T-helper 1 cell (primary cell): ENCODE data around the gene MYH7.

Experiments used
- DNase-seq, 5 donors: peaks; one replicate each; pipeline ENCODE4 v3.0.0-alpha.2; 2012 to 2020

MYH7 gene

DNA sequence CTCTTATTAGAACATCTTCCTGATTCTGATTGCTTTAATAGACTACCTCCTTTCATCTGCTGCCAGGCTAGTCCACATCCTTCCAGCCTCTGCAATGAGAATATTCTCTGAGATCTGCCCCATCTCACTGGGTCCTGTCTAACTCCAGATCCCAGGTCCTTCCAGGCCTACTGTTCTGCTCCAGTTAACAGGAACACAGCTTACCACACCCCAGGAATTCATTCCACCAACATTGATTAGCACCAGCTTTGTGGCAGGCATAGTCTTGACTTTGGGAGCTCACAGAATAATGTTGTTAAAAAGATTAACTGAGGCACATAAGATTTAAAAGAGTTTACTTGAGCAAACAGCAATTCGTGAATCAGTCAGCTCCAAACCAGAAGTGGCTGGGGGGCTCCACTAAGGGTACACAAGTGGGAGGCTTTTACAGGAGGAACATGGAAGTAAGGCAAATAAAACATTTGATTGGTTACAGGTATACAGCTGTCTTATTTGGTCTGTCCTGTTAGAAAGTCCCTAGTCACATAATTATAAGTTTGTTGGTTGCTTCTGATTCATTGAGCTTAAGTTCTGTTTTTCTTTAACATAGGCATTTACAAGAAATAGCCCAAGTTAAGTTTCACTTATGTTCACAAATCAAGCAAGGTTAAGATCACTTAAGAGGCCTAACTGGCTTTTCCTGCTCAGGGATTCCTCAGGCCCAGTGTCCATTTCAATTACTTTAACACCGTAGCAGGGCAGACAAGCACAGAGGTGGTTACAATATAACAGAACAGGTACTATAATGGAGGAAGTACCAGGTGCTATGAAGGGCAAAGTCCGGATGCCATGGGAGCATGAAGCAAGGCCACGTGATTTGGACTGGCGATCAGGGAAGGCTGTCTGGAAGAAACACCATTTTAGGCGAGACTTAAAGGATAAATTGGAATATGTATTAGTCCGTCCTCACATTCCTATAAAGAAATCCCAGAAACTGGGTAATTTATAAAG is 12.2 kb upstream of the MYH7 start:
- no peak for DNase-seq

DNA sequence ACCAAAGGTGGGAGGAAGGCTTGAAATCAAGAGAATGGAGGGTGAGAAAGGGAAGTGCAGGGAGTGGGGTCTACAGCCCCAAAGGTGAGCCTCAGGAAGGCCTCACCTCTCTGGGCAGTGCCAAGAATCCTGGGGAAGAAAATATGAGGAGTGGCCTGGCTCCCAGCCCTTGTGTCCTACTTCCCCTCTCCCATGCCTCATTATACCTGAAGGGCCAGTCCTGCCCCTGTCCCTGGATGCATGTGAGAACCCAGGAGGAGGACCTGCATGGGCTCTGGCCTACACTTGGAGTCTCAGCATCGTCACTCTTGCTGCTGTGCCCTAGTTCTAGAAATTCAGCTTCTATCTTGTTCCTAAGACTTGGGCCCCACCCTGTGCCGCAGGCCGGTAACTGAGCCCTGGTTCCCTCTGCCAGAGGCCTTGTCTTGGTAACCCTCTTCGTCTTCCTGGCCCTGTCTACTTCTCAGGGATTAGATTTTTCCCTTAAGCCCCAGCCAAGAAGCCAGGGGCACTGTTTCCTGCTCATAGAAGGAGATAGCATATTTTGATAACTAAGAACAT is 10.9 kb upstream of the MYH7 start:
- no peak for DNase-seq

DNA sequence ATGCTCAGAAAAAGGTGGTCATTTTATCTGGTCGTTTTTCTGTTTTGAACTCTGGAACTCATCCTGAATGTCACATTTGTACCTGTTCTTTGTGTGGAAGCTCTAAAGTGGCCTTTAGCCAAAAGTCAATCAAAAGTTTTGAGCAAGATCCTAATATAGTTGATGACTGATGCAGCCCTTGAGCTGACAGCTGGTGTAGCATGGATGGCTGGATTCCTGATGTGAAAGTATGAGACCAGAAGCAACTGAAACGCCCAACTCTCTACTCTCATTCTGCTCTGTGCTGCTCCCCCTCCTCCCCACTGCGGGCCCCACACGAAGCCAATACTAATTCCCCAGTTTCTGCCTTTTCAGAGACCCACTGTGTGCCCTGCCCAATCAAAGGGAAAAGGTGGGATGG is 10.3 kb upstream of the MYH7 start:
- DNase-seq: no peak

DNA sequence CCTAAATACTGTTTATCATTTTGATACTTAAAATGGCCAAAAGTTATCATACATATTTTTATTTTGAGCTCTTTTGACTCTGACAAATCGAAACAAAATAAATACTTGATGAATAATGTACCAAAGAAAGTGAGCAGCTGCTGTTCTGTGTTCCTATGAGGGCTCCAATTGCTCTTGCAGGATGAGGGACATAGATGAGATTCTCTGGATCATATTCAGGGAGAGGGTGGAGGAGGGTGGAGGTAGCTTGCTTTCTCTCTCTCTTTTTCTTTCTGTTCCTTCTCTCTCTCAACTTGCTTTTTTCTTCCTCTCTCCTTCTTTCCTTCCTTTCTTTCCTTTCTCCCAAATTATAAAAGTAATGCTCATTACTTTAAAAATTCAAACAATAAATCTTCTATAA is 8.9 kb upstream of the MYH7 start:
- DNase-seq: no peak

DNA sequence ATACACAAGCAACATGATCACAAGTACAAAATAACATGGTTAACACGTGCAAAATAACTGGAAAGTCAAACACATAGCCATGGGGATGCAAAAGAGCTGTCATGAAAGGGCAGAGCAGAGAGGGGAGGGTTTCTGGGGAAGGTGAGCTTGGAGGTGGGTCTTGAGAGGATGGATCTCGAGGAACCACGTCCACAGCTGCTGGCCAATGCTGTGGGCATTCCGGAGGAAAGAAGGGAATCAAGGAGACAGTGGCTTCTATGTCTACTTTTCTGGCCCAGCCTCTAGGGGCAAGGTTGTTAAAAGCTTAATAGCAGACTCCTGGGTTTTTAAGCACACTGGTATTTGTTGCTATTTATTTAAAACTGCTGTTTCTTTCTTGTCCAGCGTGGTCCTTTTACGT is 8.4 kb upstream of the MYH7 start:
- DNase-seq: no peak

DNA sequence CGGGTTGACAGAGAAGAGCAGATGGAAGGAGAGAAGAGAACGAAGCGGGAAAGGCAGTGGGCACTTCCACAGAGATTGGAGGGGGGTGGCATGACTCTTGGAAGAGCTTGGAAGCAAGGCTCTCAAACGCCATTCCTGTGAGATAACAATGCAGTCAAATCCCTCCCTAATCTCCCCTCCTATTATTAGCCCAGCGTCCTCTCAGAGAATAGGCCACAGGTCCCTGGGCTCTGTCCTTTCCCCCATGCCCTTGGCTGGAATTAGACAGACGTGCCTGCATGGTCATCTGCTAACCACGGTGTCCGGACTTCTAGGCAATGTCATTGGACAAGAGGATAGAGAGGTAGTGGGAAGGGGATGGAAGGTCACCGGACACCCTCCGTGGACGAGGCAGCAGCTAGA is 8.0 kb upstream of the MYH7 start:
- no peak for DNase-seq

DNA sequence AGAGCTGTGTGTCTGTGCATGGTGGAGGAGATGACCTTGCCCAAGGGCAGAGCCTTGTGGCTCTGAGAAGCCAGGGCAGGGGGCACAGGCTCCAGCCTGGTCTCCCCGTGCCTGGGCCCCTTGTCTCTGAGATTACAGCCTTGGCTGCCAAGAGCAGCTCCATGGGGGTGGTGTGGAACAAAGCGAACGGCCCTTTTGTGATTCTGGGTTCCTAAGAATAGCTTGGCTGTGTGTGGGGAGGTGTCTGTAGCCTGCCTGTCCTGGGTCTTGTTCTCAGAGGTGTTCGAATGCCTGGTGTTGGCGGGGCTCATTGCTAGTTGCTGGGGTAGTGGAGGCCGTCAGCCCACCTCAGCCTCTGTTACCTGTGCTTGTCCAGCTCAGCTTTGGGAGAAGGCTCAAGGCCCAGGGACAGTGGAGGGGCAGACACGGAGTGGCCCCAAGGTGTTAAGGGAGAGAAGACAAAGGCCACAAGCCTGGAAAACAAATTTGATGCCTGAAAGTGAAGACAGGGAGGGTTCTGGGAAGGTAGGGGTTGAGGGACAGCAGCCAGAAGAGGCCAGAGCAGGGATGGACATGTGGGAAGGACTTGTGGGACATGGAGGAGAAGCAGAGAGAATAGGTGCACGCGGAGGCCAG is 7.4 kb upstream of the MYH7 start:
- no peak for DNase-seq

DNA sequence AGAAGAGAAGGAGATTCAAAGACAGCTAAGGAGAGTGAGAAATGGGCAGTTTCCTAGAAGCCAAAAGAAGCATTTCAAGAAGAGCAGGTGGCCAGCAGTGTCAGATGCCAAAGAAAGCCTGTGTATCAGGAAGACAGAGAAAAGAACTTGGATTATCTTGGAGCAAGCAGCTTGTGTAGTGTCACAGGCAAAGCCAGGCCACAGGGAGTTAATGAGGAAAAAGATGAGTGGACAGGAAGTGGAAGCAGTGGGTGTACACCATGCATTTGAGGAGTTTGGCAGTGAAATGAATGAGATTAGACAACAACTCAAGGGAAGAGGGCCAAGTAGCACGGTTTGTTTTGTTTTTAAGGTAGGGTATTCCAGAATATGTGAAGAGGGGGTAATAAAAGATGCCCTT is 5.6 kb upstream of the MYH7 start:
- no peak for DNase-seq

DNA sequence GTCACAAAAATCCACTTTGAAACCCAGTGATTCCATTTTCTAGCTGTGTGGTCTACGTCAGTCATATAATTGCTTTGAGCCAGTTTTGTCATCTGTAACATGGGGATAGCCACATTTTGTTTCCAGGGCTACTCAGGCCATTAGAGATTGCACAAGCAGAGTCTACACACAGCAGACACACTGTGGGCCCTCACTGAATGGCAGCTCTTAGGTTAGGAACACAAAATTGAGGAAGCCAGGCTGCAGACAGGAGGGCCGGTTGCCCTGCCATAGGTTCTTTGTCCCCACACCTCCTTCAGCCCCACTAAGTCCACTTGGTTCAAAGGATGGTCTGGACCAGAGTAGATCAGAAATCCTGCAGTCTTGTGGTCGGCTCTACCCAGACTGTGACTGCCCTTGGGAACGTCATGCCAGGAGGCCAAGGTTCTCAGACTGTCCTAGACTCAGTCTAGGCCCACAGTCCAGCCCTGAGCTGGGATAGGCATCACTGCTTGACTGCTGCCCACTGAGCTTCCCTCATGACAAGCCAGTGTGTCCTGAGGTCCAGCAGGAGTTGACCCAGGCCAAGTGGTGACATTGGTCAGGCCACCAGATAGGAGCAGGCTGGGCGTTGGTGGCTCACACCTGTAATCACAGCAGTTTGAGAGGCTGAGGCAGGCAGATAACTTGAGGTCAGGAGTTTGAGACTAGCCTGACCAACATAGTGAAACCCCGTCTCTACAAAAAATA is 3.8 kb upstream of the MYH7 start:
- DNase-seq: no peak

DNA sequence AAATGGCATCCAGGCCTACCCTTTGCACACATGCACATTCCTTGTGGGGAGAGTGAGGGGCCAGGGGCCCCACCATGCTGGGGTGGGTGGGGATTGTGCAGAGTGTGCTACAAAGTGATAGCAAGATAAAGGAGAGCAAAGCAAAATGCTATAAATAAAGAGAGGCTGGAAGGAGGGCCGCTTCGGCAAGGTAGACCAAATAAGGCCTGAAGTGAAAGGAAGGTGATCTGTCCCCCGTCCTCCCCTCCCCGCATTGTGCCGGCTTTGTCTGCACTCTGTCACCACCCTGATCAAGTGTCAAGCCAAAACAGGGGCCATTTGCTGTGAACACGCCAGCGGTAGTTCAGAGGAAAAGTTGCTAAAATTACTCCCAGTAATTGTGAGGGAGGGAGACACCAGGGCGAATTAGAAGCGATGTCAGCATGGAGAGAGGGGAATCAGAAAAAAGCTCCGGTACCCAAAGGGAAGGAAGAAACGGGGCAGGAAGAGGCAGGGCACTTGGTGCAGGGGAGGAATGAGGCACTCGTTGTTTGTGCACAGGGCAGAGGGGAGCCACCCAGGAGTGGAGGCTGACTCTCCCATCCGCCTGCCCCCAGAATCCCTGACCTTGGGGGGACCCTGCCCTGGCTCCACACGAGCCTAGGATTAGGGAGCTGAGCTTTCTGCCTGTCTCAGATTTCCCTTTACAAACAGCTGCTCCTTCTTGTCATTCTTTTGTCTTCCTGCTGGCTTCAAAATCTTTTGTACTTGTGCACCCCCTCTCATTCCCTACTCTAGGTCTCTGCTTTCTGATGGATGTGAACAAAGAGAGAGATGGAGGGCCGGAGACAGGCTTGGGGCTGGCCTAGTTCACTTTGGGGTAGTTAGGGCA is 2.9 kb upstream of the MYH7 start:
- DNase-seq: no peak

DNA sequence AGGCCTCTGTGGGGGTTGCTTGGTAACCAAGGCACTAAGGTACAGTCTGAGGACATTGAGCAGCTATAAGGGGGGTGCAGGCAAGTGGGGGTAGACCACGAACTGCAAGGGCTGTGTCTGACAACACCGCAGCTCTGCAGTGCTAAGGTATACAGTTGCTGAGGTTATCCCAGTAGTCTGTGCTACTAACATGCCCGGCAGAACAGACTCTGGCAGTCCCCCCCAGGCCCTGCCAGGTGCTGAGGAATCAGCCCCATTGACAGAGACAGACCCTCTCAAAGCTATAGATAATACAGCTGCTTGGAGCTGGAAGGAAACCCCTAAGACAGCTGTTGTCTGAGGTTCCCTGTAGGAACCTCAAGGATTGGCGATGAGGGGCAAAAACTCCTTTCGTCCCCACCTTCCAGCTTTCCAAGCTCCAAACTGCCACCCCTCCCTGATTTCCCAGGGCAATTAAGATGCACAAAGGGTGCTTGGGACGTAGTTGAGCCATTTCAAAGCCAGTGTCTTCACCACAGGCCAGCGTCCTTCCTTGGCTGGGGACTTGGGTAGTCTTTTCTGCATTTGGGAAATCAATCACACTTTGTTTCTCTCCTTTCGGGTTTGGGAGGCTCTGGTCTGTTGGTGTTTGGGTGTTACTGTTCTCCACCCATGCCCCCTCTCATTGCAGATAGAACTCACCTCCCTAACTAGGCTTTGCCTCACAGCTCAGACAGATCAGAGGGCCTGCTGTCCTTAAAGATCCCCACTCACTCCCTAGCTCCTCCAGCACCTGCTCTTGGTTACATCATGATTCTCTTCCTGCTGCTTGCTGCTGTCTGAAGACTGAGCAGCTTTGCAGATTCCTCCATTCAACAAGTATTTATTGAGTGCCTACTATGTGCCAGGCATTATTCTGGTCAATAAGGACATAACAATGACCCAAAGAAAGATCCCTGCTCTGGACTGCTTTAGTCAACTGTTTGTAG is 2.0 kb upstream of the MYH7 start:
- no peak for DNase-seq

DNA sequence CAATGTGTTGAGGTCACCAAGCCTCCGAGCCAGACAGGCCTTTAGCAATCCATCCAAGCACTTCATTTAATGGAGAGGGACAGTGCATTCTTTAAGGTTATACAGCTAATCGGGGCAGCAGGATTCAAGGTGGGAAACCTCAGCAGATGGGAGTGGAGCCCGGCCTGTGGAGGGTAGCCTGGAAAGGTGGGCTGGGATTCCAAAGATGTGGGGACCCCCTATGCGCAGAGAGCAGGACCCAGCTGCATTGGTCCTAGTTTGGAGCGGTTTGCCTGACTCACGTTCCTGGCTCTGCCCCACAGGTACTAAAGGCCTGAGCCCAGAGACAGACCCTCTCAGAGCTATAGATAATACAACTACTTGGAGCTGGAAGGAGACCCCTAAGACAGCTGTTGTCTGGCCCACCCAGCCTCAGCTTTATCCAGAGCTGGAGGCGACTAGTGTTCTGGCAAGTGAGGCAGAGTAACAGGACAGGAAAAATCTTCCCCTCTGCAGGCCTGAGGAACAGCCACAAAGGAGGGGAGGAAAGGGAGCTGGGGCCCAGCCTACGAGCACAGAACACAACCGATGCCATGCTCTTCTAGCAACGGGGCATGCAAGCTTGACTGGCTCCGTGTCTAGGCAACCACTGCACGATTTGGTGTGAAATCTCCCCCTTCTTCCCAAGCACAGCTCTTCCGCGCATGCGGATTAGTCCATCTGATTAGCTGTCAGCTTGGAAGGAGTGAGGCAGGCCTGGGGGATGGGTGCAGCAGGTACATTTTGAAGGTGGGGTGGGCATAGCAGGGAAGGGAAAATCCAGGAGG is 1.1 kb upstream of the MYH7 start:
- no peak for DNase-seq

DNA sequence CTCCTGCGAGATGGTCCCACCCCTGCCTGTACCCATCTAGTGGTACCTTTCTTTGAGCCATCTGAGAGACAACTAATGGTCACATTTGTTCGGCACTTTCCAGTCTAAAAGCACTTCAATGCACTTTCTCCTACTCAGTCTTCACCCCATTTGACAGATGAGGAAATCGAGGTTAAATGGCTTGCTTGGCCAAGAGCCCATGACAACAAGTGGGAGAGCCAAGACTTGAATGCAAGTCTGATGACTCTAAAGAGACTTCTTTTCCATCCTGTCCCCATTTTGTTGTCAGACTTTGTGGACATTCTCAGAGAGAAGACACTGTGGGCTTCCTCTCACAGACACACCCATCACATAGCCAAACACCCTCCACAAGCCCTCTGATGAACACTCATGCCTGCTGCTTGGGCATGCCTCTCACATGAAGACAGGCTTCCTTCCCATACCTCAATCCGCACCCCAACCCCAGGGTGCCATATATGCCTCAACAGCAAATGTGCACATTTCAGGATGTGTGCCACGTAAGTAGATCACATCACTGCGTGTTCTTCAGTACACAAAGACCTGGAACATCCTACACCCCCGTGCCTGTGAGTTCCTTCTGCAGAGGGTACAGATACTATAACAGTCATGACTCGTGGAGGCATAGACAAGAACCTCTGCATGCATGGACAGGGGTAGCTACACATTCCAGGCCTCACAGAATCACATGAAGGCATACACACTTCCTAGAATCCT is 805 bp downstream of the MYH7 start:
- DNase-seq: no peak

DNA sequence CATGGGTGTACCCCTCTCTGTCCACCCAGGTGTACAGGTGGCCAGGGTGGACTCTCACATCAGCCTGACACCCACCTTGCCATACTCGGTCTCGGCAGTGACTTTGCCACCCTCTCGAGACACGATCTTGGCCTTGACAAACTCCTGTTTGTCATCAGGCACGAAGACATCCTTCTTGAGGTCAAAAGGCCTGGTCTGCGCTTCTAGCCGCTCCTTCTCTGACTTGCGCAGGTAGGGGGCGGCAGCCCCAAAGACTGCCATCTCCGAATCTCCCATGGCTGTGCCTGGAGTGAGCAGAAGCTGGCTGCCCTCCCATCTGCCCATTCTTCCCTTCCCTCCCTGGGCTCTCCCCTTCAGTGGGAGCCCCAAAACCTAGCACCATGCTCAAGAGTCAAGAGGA is 2.0 kb downstream of the MYH7 start:
- no peak for DNase-seq

DNA sequence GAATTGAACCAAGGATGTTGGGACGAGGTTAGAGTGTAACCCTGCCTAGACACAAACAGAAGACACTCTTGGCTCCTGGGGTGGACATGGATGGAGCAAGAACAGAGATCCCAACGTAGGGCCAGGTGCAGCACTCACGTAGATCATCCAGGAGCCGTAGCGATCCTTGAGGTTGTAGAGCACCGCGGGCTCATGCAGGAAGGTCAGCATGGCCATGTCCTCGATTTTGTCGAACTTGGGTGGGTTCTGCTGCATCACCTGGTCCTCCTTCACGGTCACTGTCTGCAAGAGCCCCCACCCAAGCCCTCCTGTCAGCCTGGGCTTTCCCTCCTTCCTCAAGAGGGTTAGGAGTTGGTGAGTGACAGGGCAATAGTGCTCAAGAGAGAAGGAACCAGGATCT is 2.5 kb downstream of the MYH7 start:
- no peak for DNase-seq

DNA sequence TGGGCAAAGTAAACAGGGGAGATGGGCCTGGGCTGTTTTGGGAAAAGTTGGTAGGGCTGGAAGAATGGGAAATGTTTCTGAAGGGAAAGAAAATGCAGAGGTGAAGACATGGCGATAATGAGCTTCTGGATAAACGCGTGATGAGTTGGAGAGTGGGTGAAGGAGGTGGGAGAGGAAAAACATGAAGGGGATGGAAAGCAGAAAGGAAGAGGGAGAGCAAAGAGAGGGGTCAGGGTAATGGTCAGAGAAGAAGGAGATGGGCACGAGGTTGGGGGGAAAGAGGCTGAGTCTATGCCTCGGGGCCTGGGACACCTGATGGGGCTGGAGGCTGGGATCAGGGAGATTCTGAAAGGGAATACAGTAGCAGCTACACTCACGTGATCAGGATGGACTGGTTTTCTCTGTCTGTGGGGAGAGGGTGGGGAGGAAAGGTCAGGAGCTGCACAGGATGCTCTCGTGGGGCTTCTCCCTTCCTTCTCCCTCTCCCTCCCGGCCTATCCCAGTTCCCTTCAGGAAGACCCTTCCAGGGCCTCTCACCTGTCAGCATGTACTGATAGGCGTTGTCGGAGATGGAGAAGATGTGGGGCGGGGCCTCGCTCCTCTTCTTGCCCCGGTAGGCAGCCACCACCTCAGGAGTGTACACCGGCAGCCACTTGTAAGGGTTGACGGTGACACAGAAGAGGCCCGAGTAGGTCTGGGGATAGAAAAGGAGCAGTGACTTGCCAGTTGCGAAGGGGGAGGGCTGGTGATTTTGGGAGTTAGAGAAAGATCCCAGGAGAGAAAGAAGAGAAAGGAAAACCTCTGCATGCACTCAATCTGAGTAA is 3.1 kb downstream of the MYH7 start:
- no peak for DNase-seq

DNA sequence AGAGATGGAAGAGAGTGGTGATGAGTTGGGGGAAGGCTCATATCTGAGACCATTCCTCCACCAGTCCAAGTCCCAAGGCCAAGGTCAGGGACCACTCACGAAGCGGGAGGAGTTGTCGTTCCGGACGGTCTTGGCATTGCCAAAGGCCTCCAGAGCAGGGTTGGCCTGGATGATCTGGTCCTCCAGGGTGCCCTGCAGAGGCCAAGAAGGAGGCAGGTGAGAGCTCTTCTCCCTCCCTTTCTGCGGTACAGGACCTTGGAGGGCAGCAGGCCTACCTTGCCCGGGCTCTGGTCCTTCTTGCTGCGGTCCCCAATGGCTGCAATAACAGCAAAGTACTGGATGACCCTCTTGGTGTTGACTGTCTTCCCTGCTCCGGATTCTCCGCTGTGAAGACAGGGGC is 4.0 kb downstream of the MYH7 start:
- no peak for DNase-seq

DNA sequence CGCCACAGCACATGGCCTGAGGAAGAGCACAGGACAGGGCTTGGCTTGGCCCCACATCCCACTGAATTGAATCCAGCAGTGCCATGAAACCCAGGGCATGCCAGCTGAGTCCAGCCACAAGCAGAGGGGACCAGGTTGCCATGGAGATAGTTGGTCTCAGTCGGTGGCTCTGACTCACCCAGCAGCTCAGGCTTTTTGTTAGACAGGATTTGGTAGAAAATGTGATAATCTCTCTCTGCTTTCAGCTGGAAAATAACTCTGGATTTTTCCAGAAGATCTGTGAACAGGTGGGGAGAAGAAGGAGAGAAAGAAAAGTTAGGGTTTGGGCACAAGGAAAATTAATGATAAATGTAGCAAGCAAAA is 4.8 kb downstream of the MYH7 start:
- DNase-seq: no peak
